ENCODE results near the gene BORCS8.
"Not testable (repeated sequence)": the region's sequence is repeated elsewhere in the genome, so short reads cannot be mapped to it uniquely, and the experiment has no call there.

Gene BORCS8

DNA sequence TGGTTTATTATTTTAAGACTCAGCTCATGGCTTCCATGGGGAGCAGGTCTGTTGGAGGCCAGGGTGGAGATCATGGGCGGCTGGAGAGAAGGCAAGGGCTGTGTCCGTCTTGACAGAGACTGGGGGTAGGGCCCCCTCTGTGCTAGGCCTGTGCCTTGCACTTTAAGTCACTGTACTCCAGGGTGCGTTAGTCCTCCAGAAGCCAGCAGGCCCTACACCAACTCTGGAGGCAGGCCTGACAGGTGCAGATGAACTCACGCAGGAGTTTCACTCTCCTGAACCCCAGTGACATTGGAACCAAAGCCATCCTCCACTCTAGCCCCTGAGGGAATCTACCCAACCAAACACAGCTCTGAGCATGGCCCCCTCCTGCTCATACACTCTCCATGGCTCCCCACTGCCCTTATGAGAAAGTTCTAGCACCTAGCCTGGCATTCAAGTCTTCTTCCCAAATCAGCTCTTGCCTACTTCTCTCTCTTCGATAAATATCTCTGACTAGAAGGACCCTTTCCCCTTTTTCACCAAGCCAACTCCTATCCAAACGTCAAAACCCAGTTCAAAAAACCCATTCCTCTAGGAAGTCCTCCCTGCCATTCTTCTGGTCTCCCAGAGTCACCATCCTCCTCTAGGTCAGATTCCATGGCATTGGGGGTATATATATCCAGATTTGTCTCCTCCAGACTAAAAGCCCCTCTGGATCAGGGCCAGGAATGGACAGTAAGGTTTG, 37.0 kb downstream of the BORCS8 start:
- ChIA-PET POLR2A (ENCODE audit: low non-redundant PET) (no interaction called here), CTCF (no interaction called here)

DNA sequence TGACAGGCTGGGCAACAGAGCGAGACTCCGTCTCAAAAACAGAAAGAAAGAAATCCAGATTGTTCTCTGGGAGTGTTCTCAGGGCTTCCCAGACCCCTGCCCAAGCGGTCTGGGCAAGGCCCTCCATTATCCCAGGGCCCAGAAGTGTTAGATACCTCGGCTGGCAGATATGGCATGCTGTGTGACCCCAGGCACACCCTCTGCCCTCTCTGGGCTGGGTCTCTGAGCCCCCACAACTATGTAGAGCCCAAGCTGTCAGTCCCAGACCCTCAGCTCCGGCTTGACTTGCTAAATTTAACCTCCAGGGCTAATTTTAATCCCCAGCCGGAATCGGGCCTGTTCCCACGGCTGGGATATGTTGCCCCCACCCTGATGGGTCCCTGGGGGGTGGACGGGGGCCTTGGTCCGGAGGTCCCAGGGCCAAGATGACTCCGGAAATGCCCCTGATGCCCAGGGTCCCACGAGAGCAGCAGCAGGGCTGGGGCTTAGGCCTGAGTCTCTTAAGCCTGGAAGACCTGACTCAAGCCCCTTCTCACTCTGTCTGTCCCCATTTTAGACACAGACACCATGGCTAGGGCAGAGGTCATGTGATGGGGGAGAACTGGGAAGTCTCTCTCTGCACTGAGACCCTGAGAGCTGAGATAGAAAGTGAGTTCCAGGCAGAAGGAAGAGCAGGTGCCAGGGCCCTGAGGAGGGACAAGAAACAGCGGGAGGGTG, 39.1 kb downstream of the BORCS8 start:
- DNase-seq (ENCODE audit: low spot score) = no peak
- no peak overlapping the region for H3K27ac ChIP-seq
- CTCF ChIA-PET = no interaction called here
- TF ChIP-seq CTCF (conservative IDR thresholded peaks at IDR 0.05; ENCODE audit: low read depth) = no peak
- POLR2A ChIA-PET (ENCODE audit: low non-redundant PET) = no interaction called here

More for the DNA sequence above, 37.0 kb downstream of the BORCS8 start:
- no peak for TF ChIP-seq CTCF (conservative IDR thresholded peaks at IDR 0.05; ENCODE audit: low read depth)
- no peak overlapping the region for H3K27ac ChIP-seq
- no peak for DNase-seq (ENCODE audit: low spot score)

DNA sequence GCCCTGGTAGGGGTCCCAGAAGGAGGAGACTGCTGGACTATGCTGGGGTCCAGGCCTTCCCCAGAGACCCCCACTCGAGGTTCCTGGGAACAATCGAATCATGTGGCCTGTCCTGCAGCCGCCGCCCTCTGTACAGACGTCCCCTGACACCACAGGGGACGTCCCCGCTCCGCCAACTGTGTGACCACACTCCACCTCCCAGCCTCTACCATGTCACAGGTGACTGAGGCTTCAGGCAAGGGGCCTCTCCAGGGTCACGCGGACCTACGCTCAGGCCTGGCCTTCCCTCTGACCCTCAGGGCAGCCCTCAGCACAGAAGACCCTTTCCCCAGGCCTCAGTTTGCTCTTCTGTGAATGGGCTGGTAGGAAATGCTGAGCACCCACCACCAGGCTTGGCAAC, 40.5 kb downstream of the BORCS8 start:
- no peak for DNase-seq (ENCODE audit: low spot score)
- H3K27ac ChIP-seq = no peak overlapping the region
- CTCF ChIA-PET = interaction anchor here (0.7 kb wide), 1 partner anchor 24 kb away, joined by 3 read pairs; no protein-coding TSS in a partner anchor
- POLR2A ChIA-PET (ENCODE audit: low non-redundant PET) = no interaction called here
- no peak for TF ChIP-seq CTCF (conservative IDR thresholded peaks at IDR 0.05; ENCODE audit: low read depth)

- ChIA-PET CTCF (interaction anchor here (0.6 kb wide), 1 partner anchor 126 kb away, joined by 3 read pairs; no protein-coding TSS in a partner anchor), POLR2A (ENCODE audit: low non-redundant PET) (no interaction called here)
- DNase-seq (ENCODE audit: low spot score) = no peak
- no peak for TF ChIP-seq CTCF (conservative IDR thresholded peaks at IDR 0.05; ENCODE audit: low read depth)
- H3K27ac ChIP-seq = peak overlapping the region; percentile 6; the same call in 1 of the 2 replicates
Observed at GRCh38 chr19:19149435-19149834, 42.5 kb downstream of the BORCS8 start.

DNA sequence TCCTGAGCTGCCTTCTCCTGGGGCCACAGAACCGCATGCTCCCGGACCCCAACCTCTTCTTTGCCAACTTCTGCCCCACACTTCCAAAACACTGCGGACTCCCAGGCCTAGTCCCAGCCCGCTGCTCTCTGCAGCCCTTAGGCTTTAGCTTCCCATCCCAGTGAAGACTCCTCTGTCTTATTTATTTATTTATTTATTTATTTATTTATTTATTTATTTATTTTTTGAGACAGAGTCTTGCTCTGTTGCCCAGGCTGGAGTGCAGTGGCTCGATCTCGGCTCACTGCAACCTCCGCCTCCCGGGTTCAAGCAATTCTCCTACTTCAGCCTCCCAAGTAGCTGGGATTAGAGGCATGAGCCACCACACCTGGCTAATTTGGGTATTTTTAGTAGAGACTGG, 43.4 kb downstream of the BORCS8 start:
- CTCF ChIA-PET = interaction anchor here (0.7 to 0.8 kb wide), 3 partner anchors 9 to 655 kb away, joined by 3 to 5 read pairs (median 3); no protein-coding TSS in a partner anchor
- POLR2A ChIA-PET (ENCODE audit: low non-redundant PET); DNase-seq (ENCODE audit: low spot score): not testable (repeated sequence)
- H3K27ac ChIP-seq = 0 out of 2 replicates have a peak overlapping the region, but pooled peaks have one; percentile 6

- ChIA-PET CTCF (interaction anchor here (0.6 to 2.1 kb wide), 6 partner anchors 9 to 342 kb away, joined by 3 to 13 read pairs (median 5); no protein-coding TSS in a partner anchor), POLR2A (ENCODE audit: low non-redundant PET) (interaction anchor here (0.6 to 0.8 kb wide), 2 partner anchors 9 to 247 kb away, joined by 3 read pairs; no protein-coding TSS in a partner anchor)
- TF ChIP-seq CTCF (conservative IDR thresholded peaks at IDR 0.05; ENCODE audit: low read depth) = no peak
- H3K27ac ChIP-seq = no peak overlapping the region
- no peak for DNase-seq (ENCODE audit: low spot score)
Observed at GRCh38 chr19:19147344-19147743, 44.6 kb downstream of the BORCS8 start.

All from RWPE1 (cell line).